Measurements from ENCODE around the gene SMIM26. TPM values are rescaled to one million over a fixed set of nuclear protein-coding genes. Genes with fewer than 3 reads are reported as not detected.
A peak's percentile ranks its signal among the peaks of the same experiment; 100 is the strongest.
"Not testable (repeated sequence)": the region's sequence is repeated elsewhere in the genome, so short reads cannot be mapped to it uniquely, and the experiment has no call there.

Gene SMIM26, protein sequence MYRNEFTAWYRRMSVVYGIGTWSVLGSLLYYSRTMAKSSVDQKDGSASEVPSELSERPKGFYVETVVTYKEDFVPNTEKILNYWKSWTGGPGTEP
- total RNA-seq = 100 to 1,000 TPM; 203 to 374 (median 286) TPM

DNA sequence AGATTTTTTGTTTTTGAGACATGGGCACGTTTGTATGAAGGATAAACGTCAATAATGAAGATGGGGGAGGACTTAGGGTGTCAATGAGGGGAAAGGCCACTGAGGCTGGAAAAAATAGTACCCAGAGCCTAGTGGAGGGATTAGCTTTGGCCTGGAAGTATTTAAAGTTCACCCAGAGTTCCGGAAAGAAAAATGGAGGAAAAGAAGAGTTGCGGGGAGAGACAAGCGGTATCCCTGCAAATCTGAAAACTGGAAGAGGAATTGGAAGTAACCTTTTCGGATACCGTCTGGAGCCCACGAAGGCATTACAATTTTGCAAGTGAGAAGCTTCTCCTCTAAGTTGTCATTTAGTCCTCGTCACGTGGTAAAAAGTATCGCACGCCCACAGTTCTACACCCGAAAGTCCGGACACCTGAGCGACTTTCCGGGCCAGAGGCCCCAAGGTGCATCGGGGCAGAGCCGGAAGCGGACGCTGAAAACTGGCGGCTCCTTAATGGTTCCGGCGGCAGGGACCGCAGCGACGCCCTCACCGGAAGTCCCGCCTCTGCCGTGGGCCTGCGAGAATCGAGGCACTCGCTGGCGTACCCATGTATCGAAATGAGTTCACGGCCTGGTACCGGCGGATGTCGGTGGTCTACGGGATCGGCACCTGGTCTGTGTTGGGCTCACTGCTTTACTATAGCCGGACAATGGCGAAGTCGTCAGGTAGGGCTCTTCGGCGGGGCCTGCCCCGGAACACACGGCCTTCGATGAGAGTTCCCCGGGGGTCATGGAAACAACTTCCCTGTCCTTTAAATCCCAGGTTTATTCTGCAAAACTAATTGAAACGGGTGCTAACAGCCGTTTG is at the start of gene SMIM26:
TSS of gene SMIM26 (plus strand) at position 541 of the 847 bp plus-strand sequence. CDS start at position 588, 47 bp downstream.
- ATAC-seq (peak; percentile 97 to 99), DNase-seq (peak; percentile 88)
- peaks cover 13 to 20% of the 10 kb centered on the region in 2 donors for H3K4me1 ChIP-seq
- TF ChIP-seq POLR2A (IDR thresholded peaks at IDR 0.05) = peak in 1 of 2 donors; percentile 45
- TF ChIP-seq, protein P1, sequence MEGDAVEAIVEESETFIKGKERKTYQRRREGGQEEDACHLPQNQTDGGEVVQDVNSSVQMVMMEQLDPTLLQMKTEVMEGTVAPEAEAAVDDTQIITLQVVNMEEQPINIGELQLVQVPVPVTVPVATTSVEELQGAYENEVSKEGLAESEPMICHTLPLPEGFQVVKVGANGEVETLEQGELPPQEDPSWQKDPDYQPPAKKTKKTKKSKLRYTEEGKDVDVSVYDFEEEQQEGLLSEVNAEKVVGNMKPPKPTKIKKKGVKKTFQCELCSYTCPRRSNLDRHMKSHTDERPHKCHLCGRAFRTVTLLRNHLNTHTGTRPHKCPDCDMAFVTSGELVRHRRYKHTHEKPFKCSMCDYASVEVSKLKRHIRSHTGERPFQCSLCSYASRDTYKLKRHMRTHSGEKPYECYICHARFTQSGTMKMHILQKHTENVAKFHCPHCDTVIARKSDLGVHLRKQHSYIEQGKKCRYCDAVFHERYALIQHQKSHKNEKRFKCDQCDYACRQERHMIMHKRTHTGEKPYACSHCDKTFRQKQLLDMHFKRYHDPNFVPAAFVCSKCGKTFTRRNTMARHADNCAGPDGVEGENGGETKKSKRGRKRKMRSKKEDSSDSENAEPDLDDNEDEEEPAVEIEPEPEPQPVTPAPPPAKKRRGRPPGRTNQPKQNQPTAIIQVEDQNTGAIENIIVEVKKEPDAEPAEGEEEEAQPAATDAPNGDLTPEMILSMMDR (IDR thresholded peaks at IDR 0.05 in 4 of 5, conservative IDR thresholded peaks at IDR 0.05 in 1 of 5) = no peak
- in situ Hi-C loops (cut with MboI; ENCODE audit: low sequenced_read_pairs in 4 of 4) (loop anchor here in 1 of 4 donors (25.0 kb wide), 1 partner anchor 1830 kb away; the partner anchor contains the start of genes OTOR and SNRPB2), intact Hi-C loops (cut with DNase I; ENCODE audit: low total_unique reads) (loop anchor here (1.0 to 5.0 kb wide), 4 partner anchors 60 to 280 kb away; partner anchors contain the start of genes DZANK1, POLR3F, SEC23B and ZNF133)
- no peaks in the 10 kb centered on the region for H3K27me3 ChIP-seq
- no peaks in the 10 kb centered on the region for H3K9me3 ChIP-seq
- peak within 1 kb of the TSS; percentile 61 to 85 (median 78) for H3K4me3 ChIP-seq
- peaks cover 0 to 33% of the 10 kb centered on the region in 2 donors for H3K36me3 ChIP-seq
- H3K27ac ChIP-seq = peak within 1 kb of the TSS; percentile 82 to 90 (median 86)

DNA sequence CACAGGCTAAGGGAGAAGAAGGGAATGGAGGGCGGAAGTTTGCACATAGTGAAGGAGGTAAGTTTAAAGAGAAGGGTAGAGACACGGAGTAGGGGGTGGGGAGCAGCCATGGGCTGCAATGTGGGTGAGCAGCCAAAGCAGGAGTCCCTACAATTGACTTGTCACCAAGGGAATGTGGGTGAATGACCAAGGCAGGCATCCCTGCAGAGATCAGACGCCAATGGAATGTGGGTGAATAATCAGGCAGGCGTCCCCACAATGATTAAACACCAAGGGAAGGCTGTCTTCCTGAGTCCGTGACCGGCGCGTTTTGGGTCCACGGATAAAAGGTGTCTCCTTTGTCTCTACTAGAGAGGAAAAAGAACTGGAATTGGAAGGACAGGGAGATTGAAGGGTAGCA is 45.2 kb upstream of the SMIM26 start:
- DNase-seq; H3K4me1 ChIP-seq; H3K4me3 ChIP-seq; intact Hi-C loops (cut with DNase I; ENCODE audit: low total_unique reads); H3K27me3 ChIP-seq; H3K27ac ChIP-seq; ATAC-seq; H3K9me3 ChIP-seq: not testable (repeated sequence)
- H3K36me3 ChIP-seq = peaks cover 5 to 31% of the 10 kb centered on the region in 2 donors
- in situ Hi-C loops (cut with MboI; ENCODE audit: low sequenced_read_pairs in 4 of 4) = loop anchor here in 1 of 4 donors (25.0 kb wide), 1 partner anchor 560 kb away; the partner anchor contains the start of genes MGME1 and SNX5

DNA sequence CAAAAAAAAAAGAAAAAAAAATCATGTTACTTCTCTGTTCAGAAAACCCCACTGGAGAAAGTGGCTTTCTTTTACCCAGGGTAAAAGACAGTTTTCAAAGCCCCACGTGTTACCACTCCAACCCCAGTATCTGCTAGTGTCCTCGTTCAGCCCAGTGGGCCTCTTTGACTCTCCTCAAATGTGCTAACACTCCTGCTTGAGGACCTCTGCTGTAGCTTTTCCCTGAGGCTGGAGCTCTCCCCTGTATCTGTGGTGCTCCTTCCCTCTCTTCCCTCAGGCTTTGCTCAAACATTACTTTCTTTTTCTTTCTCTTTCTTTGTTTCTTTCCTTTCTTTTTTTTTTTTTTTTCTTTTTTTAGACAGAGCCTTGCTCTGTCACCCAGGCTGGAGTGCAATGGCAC is 44.2 kb upstream of the SMIM26 start:
- Histone ChIP-seq H3K36me3 (peaks cover 5 to 37% of the 10 kb centered on the region in 2 donors), H3K27ac (no peak overlapping the region)
- in situ Hi-C loops (cut with MboI; ENCODE audit: low sequenced_read_pairs in 4 of 4) = loop anchor here in 1 of 4 donors (25.0 kb wide), 1 partner anchor 561 kb away; the partner anchor contains the start of genes MGME1 and SNX5

DNA sequence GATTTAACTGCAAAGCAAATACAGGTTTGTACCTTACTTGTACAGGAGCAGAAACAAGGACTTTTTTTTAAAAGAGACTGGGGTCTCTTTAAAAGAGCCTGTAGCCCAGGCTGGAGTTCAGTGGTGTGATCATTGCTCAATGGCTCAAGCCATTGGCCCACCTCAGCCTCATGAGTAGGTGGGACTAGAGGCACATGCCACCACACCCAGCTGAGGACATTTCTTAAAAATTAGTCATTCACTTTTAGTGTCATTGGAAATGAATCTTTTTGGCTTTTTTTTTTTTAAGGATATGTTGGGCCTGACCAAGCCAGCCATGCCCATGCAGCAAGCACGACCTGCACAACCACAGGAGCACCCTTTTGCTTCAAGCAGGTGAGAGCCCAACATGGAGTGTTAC is 42.6 kb upstream of the SMIM26 start:
- H3K4me1 ChIP-seq = no peaks in the 10 kb centered on the region
- peaks cover 5 to 53% of the 10 kb centered on the region in 2 donors for H3K36me3 ChIP-seq
- H3K27ac ChIP-seq = no peak overlapping the region
- TF ChIP-seq, protein P1 (IDR thresholded peaks at IDR 0.05 in 4 of 5, conservative IDR thresholded peaks at IDR 0.05 in 1 of 5) = no peak
- no peak for TF ChIP-seq POLR2A (IDR thresholded peaks at IDR 0.05)
- DNase-seq (no peak), ATAC-seq (no peak)
- intact Hi-C loops (cut with DNase I; ENCODE audit: low total_unique reads) = no loop called here
- no peaks in the 10 kb centered on the region for H3K9me3 ChIP-seq
- no peak overlapping the region for H3K4me3 ChIP-seq
- in situ Hi-C loops (cut with MboI; ENCODE audit: low sequenced_read_pairs in 4 of 4) = loop anchor here in 1 of 4 donors (25.0 kb wide), 1 partner anchor 562 kb away; the partner anchor contains the start of genes MGME1 and SNX5
- no peaks in the 10 kb centered on the region for H3K27me3 ChIP-seq

More for the DNA sequence above, 44.2 kb upstream of the SMIM26 start:
- H3K4me3 ChIP-seq = no peak overlapping the region
- H3K4me1 ChIP-seq = no peaks in the 10 kb centered on the region
- ATAC-seq (no peak), DNase-seq (no peak)
- TF ChIP-seq POLR2A (IDR thresholded peaks at IDR 0.05) = no peak
- TF ChIP-seq, protein P1 (IDR thresholded peaks at IDR 0.05 in 4 of 5, conservative IDR thresholded peaks at IDR 0.05 in 1 of 5) = no peak
- intact Hi-C loops (cut with DNase I; ENCODE audit: low total_unique reads) = no loop called here
- no peaks in the 10 kb centered on the region for H3K27me3 ChIP-seq
- no peaks in the 10 kb centered on the region for H3K9me3 ChIP-seq

DNA sequence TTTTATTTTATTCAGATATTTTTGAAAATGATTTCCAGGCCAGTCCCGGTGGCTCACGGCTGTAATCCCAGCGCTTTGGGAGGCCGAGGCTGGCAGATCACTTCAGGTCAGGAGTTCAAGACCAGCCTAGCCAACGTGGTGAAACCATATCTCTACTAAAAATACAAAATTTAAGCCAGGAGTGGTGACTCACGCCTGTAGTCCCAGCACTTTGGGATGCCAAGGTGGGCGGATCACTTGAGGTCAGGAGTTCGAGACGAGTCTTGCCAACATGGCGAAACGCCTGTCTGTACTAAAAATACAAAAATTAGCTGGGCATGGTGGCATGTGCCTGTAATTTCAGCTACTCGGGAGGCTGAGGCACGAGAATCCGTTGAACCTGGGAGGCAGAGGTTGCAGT is 40.5 kb upstream of the SMIM26 start:
- H3K4me1 ChIP-seq; intact Hi-C loops (cut with DNase I; ENCODE audit: low total_unique reads); H3K4me3 ChIP-seq; H3K27me3 ChIP-seq; DNase-seq; ATAC-seq; H3K9me3 ChIP-seq; in situ Hi-C loops (cut with MboI; ENCODE audit: low sequenced_read_pairs in 4 of 4): not testable (repeated sequence)
- Histone ChIP-seq H3K36me3 (peaks cover 5 to 72% of the 10 kb centered on the region in 2 donors), H3K27ac (peak overlapping the region in 2 of 4 donors; percentile 40 to 63)
